Measurements from ENCODE around the gene EXOC4.

GRCh38 chr7:133795068-133795665, 542.3 kb downstream of the EXOC4 start:
- no peak for TF ChIP-seq CTCF (conservative IDR thresholded peaks at IDR 0.05; ENCODE audit: low read length)
- no peak for TF ChIP-seq EZH2phosphoT487 (IDR thresholded peaks at IDR 0.05; ENCODE audit: borderline replicate concordance)
